Activated T-helper 1 cell treated with anti-CD3 and anti-CD28 coated beads, Interleukin-12 subunit alpha, Interleukin-12 subunit beta, Interleukin-2, Interleukin-4 antibody, amounts not matched to agents 30 ng/mL and 10 ng/mL and 1 ng/mL, durations not matched to agents 14 hours and 24 hours and 36 hours (primary cell): ENCODE results near the gene IQCK. TPM values are rescaled to one million over a fixed set of nuclear protein-coding genes. Genes with fewer than 3 reads are reported as not detected.

Source experiments
- DNase-seq: peaks from one replicate; pipeline ENCODE4 v3.0.0; 2021; ENCODE audit warnings: low spot score
- H3K27ac Mint-ChIP-seq: one replicate; pipeline ENCODE4 v1.8.0; 2021; ENCODE audit warnings: mild to moderate bottlenecking, mixed read lengths
- H3K27me3 Mint-ChIP-seq: one replicate; pipeline ENCODE4 v1.8.0; 2022; ENCODE audit warnings: mild to moderate bottlenecking, moderate library complexity, mixed read lengths; ENCODE audit not compliant: insufficient read depth
- H3K36me3 Mint-ChIP-seq: one replicate; pipeline ENCODE4 v1.8.0; 2021; ENCODE audit warnings: low read depth, mixed read lengths
- H3K4me1 Mint-ChIP-seq: one replicate; pipeline ENCODE4 v1.8.0; 2021; ENCODE audit warnings: low read depth, mixed read lengths
- H3K4me3 Mint-ChIP-seq: one replicate; pipeline ENCODE4 v1.8.0; 2021; ENCODE audit warnings: mild to moderate bottlenecking, moderate library complexity, mixed read lengths
- H3K9me3 Mint-ChIP-seq: one replicate; pipeline ENCODE4 v1.8.0; 2021; ENCODE audit warnings: mixed read lengths
- intact Hi-C: fragments of 100-400 bp; cut with micrococcal nuclease; formaldehyde crosslinking; loops from one replicate; pipeline ENCODE4 v1.15.1; 2024
- total RNA-seq: library from RNA; stranded (reverse); gene quantifications from 2 replicates; pipeline ENCODE4 v1.2.3, GENCODE V29; 2022

Gene IQCK
- total RNA-seq, 1 donor from 2014 or later, result 2.0 TPM

DNA sequence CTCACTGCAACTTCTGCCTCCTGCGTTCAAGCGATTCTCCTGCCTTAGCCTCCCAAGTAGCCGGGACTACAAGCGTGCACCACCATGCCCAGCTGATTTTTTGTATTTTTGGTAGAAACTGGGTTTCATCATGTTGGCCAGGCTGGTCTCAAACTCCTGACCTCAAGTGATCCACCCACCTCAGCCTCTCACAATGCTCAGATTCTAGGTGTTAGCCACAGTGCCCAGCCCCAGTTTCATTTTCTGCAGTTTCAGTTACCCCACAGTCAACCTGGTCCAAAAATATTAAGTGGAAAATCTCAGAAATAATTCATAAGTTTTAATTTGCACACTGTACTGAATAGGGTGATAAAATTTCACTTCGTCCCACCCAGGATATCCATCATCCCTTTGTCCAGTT, 28.7 kb upstream of the IQCK start:
- intact Hi-C loops, result no loop called here
- peaks cover 14% of the 10 kb centered on the region for H3K4me1 Mint-ChIP-seq

DNA sequence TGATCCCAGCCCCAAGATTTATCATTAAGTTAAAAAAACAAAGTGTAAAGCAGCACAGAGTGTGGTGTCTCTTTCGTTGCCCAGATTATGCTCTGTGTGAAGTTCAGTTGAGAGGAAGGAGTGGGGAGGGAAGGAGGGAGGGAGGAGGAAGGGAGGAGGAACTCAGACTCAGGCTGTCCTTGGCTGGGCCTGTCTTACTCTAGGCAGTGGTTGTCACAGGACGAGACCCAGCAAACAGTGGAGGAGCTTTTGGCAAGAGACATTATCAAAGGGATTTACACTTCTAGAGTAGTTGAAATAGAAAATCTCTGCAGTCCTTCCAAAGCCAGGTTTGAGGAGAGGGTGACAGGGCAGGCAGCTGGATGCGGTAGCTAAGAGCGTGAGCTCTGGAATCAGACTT, 27.9 kb upstream of the IQCK start:
- no peak for DNase-seq
- Mint-ChIP-seq H3K4me3 (no peak overlapping the region), H3K36me3 (peaks cover 17% of the 10 kb centered on the region), H3K27me3 (no peaks in the 10 kb centered on the region), H3K4me1 (peaks cover 14% of the 10 kb centered on the region), H3K27ac (no peak overlapping the region), H3K9me3 (peaks cover 2% of the 10 kb centered on the region)
- intact Hi-C loops, result no loop called here

More for the DNA sequence above, 28.7 kb upstream of the IQCK start:
- DNase-seq, result no peak
- peaks cover 5% of the 10 kb centered on the region for H3K9me3 Mint-ChIP-seq
- H3K36me3 Mint-ChIP-seq, result peaks cover 22% of the 10 kb centered on the region
- no peak overlapping the region for H3K4me3 Mint-ChIP-seq
- no peak overlapping the region for H3K27ac Mint-ChIP-seq
- H3K27me3 Mint-ChIP-seq, result no peaks in the 10 kb centered on the region

DNA sequence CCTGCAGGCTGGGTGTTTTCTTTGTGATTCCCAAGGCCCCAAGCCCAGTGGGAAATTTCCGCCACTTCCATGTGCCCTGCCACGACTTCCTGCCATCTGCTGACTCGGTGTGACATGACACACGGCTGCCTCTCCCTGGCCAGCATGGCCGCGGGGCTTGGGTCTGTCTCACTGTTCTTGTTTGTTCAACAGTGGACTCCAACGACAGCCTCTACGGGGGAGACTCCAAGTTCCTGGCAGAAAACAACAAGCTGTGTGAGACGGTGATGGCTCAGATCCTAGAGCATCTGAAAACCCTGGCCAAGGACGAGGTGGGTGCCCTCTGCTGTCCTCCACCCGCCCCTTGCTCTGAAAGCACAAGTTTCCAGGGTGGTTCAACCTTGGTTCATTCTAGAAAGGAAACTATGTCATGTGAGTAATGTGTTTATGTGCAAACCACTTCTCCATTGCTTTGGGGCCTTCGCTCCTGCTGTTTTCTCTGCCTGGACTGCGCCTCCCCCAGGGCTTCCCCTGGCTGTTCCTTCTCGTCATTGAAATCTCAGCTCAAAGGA, 26.8 kb upstream of the IQCK start:
- Mint-ChIP-seq H3K4me3 (no peak overlapping the region), H3K36me3 (peaks cover 11% of the 10 kb centered on the region), H3K9me3 (no peaks in the 10 kb centered on the region), H3K27ac (no peak overlapping the region), H3K4me1 (peaks cover 18% of the 10 kb centered on the region), H3K27me3 (no peaks in the 10 kb centered on the region)
- DNase-seq, result no peak
- intact Hi-C loops, result no loop called here

DNA sequence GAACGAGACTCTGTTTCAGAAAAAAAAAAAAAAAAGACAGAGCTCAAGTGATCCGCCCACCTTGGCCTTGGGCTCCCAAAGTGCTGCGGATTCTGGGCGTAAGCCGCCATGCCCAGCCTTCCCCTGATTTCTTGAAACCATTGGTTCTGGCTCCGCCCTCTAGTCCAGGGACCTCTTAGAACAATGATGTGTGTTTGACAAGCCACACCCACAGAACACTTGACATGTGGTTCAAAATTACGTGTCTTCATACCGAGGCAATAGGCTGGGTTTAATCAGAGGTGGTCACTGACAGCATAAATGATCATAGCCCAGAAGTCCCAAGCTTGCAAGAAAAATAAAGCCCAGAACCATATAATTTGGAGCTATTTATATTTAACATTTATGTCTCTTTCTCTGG, 23.1 kb upstream of the IQCK start:
- no peak overlapping the region for H3K4me3 Mint-ChIP-seq
- H3K27ac Mint-ChIP-seq, result no peak overlapping the region
- H3K9me3 Mint-ChIP-seq, result no peaks in the 10 kb centered on the region
- H3K36me3 Mint-ChIP-seq, result peaks cover 20% of the 10 kb centered on the region
- intact Hi-C loops, result loop anchor here (5.0 kb wide), 1 partner anchor 192 kb away; no protein-coding TSS in a partner anchor
- H3K27me3 Mint-ChIP-seq, result no peaks in the 10 kb centered on the region
- no peak for DNase-seq
- H3K4me1 Mint-ChIP-seq, result peaks cover 29% of the 10 kb centered on the region

DNA sequence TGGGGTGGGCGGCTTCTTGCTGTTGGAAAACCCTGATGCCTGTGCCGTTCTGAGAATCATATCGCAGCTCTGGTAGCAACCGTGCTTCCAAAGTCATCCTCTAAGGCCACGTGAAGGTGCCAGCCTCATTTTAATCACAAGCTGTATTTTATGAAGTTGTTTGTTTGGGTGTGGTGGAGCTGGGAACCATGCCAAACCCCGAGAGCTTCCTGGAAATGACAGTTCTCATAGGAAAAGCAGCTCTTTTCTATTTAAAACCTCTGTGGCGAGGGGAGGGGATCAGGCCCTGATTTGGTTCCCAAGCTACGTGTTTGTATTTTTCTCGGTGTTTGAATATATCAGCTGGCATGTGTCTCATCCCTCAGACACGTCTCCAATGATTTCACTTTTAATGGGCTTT, 21.7 kb upstream of the IQCK start:
- intact Hi-C loops, result loop anchor here (5.0 kb wide), 1 partner anchor 191 kb away; no protein-coding TSS in a partner anchor
- H3K9me3 Mint-ChIP-seq, result no peaks in the 10 kb centered on the region
- no peak for DNase-seq
- H3K27ac Mint-ChIP-seq, result no peak overlapping the region
- H3K4me3 Mint-ChIP-seq, result no peak overlapping the region
- peaks cover 25% of the 10 kb centered on the region for H3K4me1 Mint-ChIP-seq
- no peaks in the 10 kb centered on the region for H3K27me3 Mint-ChIP-seq
- peaks cover 22% of the 10 kb centered on the region for H3K36me3 Mint-ChIP-seq

DNA sequence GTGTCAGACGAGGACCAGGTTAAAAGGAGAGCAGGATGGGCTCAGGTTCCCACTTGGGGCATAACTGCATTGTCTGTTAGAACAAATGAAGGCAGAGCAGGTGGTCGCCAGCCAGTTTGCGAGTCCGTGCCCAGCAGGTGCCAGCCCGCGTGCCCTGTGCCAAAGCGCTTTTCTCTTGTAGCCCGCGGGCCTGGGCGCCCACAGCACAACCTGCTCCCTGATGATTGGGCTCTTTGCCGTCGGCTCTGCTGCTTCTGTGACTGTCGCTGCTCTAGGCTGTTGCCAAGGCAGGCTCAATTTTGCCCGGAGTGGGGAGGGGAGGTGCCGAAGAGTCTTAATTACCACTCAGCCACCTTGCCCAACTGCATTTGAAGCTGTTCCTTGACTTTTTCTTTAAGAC, 21.1 kb upstream of the IQCK start:
- no peaks in the 10 kb centered on the region for H3K27me3 Mint-ChIP-seq
- no peak overlapping the region for H3K27ac Mint-ChIP-seq
- peaks cover 25% of the 10 kb centered on the region for H3K36me3 Mint-ChIP-seq
- intact Hi-C loops, result loop anchor here (5.0 kb wide), 1 partner anchor 190 kb away; no protein-coding TSS in a partner anchor
- peaks cover 25% of the 10 kb centered on the region for H3K4me1 Mint-ChIP-seq
- no peak overlapping the region for H3K4me3 Mint-ChIP-seq
- no peaks in the 10 kb centered on the region for H3K9me3 Mint-ChIP-seq
- no peak for DNase-seq

DNA sequence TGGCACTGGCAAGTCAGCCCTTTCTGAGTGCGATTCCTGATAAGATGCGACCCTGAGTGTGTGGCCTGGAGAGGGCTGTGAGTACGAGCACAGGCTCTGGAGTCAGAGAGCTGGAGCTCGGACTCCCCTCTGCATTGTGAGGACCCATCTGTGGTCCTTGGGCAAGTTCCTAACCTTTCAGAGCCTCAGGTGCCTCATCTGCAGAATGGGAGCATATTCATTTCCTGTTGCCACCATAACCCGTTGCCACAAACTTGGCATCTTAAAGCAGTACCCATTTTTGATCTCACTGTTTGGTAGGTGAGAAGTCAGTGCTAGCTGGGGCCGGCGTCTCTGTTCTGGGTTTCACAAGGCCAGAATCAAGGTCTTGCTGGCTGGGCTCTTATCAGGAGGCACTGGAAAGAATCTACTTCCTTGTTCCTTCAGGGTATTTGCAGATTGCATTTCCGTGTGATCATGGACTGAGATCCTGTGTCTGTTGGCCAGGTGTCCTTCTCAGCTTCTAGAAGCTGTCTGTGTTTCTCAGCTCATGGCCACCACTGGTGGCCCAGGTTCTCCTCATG, 20.2 kb upstream of the IQCK start:
- Mint-ChIP-seq H3K27ac (no peak overlapping the region), H3K4me3 (no peak overlapping the region), H3K36me3 (peaks cover 28% of the 10 kb centered on the region), H3K4me1 (peaks cover 25% of the 10 kb centered on the region), H3K9me3 (no peaks in the 10 kb centered on the region), H3K27me3 (no peaks in the 10 kb centered on the region)
- intact Hi-C loops, result loop anchor here (5.0 kb wide), 1 partner anchor 189 kb away; no protein-coding TSS in a partner anchor
- no peak for DNase-seq

DNA sequence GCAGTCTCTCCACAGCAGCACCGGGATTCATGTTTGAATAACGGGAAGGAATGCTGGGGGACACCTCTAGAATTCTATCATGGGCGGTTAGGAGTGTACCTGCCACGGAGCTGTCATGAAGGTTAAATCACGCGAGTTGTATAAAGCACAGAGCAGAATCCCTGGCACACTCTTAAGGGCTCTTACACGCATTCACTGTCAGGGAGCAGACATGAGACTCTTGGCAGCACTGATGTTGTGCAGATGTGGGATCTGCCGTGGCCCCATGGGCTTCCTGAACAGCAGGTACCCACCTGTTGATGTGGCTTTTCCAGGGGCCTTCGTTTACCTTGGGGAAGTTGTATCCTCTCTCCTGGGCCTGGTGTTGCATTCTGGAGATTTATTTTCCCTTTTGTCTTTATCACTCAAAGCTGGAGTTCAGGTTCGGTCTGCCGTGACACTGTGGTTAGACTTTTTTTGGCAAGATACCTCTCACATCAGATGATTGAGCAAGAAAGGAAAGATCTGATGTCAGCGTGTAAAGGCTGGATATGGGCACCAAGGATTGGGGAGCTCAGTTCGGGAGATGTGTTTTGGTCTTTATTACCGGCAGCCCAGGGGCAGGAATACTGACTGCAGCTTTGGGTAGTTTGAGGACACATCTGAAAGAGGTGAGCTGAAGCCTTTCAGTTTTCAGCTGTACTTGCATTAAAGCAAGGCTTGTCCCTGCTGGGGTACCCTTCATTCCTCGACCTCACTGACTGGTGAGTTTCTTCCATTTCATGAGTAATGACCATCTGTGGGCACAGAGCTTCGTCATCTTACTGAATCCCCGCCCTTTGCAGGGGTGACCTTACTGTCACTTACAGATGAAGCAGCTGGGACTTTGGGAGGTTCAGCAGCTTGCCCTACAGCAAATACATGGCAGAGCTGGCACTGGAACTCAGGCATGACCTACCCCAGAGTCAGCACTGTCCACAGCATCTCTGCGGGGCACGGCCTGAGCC, 19.3 kb upstream of the IQCK start:
- Mint-ChIP-seq H3K27me3 (no peaks in the 10 kb centered on the region), H3K4me1 (peaks cover 25% of the 10 kb centered on the region), H3K36me3 (peaks cover 29% of the 10 kb centered on the region), H3K27ac (peak overlapping the region; percentile 85), H3K9me3 (no peaks in the 10 kb centered on the region), H3K4me3 (no peak overlapping the region)
- intact Hi-C loops, result loop anchor here (5.0 kb wide), 1 partner anchor 189 kb away; no protein-coding TSS in a partner anchor
- DNase-seq, result no peak

DNA sequence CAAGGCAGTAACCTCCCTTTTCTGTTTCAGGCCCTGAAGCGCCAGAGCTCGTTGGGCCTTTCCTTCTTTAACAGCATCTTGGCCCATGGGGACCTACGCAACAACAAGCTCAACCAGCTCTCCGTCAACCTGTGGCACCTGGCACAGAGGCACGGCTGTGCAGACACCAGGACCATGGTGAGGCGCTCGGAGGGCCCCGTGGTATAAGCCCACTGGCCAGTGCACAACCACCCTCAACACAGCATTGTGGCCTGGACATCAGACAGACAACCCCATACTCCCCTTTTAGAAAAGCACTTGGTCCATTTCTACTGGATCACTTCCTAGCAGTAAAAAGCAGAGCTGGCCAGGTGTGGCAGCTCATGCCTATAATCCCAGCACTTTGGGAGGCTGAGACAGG, 18.6 kb upstream of the IQCK start:
- peaks cover 32% of the 10 kb centered on the region for H3K36me3 Mint-ChIP-seq
- no peak for DNase-seq
- H3K27ac Mint-ChIP-seq, result no peak overlapping the region
- H3K4me3 Mint-ChIP-seq, result no peak overlapping the region
- intact Hi-C loops, result loop anchor here (5.0 kb wide), 1 partner anchor 188 kb away; no protein-coding TSS in a partner anchor
- no peaks in the 10 kb centered on the region for H3K27me3 Mint-ChIP-seq
- no peaks in the 10 kb centered on the region for H3K9me3 Mint-ChIP-seq
- peaks cover 25% of the 10 kb centered on the region for H3K4me1 Mint-ChIP-seq

DNA sequence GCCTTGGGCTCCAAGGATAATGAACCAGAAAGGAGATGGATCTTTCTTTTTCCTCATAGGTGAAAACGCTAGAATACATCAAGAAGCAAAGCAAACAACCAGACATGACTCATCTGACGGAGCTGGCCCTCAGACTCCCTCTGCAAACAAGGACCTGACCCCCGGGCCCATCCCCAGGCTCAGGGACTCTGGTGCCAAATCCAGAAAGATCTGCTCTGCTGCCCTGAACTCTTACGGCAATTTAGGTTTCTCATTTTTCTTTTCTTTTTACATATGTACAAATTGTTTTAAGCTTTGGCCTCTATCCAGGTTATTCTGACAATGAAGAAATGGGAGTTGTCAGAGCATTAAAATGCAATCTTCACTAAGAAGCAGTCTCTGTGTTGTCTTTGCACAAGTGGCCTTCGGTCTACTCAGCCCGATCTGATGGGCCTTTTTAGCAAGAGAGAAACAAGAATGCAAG, 17.7 kb upstream of the IQCK start:
- H3K9me3 Mint-ChIP-seq, result no peaks in the 10 kb centered on the region
- H3K27me3 Mint-ChIP-seq, result no peaks in the 10 kb centered on the region
- intact Hi-C loops, result no loop called here
- H3K36me3 Mint-ChIP-seq, result peaks cover 35% of the 10 kb centered on the region
- peaks cover 25% of the 10 kb centered on the region for H3K4me1 Mint-ChIP-seq
- no peak overlapping the region for H3K27ac Mint-ChIP-seq
- DNase-seq, result no peak
- no peak overlapping the region for H3K4me3 Mint-ChIP-seq

DNA sequence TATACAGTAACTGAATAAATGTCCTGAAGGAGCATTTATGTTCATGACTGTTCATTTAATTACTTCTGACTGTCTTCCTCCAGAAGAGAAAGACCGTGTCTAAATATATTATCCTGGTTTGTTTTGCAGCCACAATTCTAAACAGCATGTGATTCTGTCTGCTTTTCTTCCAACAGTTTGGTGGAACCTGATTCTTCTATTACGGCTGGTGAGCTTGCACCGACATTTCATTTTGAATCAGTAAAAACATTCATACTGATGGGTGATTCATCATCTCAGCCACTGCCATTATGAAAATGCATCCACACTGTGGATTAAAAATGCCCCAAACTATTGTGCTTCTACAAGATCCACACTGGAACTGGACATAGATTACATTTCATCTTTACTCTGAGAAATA, 17.0 kb upstream of the IQCK start:
- intact Hi-C loops, result no loop called here
- peaks cover 39% of the 10 kb centered on the region for H3K36me3 Mint-ChIP-seq
- H3K4me1 Mint-ChIP-seq, result peaks cover 23% of the 10 kb centered on the region
- DNase-seq, result no peak
- no peaks in the 10 kb centered on the region for H3K27me3 Mint-ChIP-seq
- H3K4me3 Mint-ChIP-seq, result no peak overlapping the region
- H3K27ac Mint-ChIP-seq, result no peak overlapping the region
- no peaks in the 10 kb centered on the region for H3K9me3 Mint-ChIP-seq

DNA sequence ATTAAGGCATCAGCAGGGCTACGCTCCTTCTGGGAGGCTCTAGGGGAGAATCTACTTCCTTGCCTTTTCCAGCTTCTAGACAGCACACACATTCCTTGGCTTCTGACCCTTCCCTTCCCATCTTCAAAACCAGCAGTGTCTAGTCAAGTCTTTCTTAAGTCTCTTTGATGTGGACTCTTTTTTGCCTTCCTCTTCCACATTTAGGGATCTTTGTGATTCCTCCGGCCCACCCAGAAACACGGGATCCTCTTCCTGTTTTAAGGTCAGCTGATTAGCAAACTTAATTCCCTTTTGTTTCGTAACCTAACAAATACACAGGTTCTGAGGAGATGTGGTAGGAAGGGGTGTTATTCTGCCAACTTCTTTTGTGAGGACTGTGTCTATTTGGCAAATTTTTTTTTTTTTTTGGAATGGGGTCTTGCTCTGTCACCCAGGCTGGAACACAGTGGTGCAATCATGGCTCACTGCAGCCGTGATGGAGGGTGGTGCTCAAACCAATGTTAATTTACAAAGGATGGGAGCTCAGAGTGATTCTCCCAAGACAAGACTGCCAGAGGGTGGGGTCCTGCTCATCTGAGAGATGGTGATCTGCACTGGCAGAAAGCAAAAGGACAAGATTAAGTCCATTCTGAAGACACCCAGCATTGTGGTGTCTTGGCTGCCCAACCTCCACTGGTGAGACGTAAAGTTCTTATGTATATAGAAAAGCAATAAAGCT, 14.7 kb upstream of the IQCK start:
- no peak overlapping the region for H3K4me3 Mint-ChIP-seq
- H3K4me1 Mint-ChIP-seq, result peaks cover 6% of the 10 kb centered on the region
- no peak overlapping the region for H3K27ac Mint-ChIP-seq
- intact Hi-C loops, result no loop called here
- no peaks in the 10 kb centered on the region for H3K9me3 Mint-ChIP-seq
- no peaks in the 10 kb centered on the region for H3K27me3 Mint-ChIP-seq
- no peak for DNase-seq
- peaks cover 29% of the 10 kb centered on the region for H3K36me3 Mint-ChIP-seq
